Panc1 (cell line): Measurements from ENCODE around the gene KCNMA1. TPM values are rescaled to one million over a fixed set of nuclear protein-coding genes. Genes with fewer than 3 reads are reported as not detected.

Experiments
- ATAC-seq: fragments of 200-7000 bp; cut with Tn5 transposase; 2 replicates; pipeline ENCODE4 v1.9.1; 2020; ENCODE audit warnings: mild to moderate bottlenecking, moderate library complexity
- BruUV-seq: library from RNA; stranded (reverse); fragments of 400-500 nt; replicated peaks from 2 replicates; lab custom pipeline; 2021; lab: Mats Ljungman, UMichigan
- CTCF ChIA-PET: fragments of 300-600 bp; sonication (Branson Sonifier 250); formaldehyde crosslinking; loops from one replicate; lab custom pipeline; 2022; ENCODE audit warnings: antibody characterized with exemption; lab: Charles Lee
- POLR2A ChIA-PET: fragments of 300-600 bp; sonication (Branson Sonifier 250); formaldehyde crosslinking; loops from one replicate; lab custom pipeline; 2022; ENCODE audit warnings: antibody characterized with exemption; lab: Charles Lee
- DNase-seq: peaks from one replicate; pipeline ENCODE4 v3.0.0-alpha.2; 2010; ENCODE audit warnings: low read depth, low spot score
- H3K27ac ChIP-seq: 2 replicates; pipeline ENCODE4 v1.5.1; 2011; ENCODE audit warnings: mild to moderate bottlenecking, low read length, inconsistent platforms
- H3K27me3 ChIP-seq: fragments of 200-500 bp; sonication (Bioruptor generic); 2 replicates; pipeline ENCODE4 v1.6.0; 2014; ENCODE audit warnings: low read length, inconsistent platforms; ENCODE audit not compliant: control insufficient read depth, insufficient read depth
- H3K36me3 ChIP-seq: fragments of 200-500 bp; sonication (Bioruptor generic); 2 replicates; pipeline ENCODE4 v1.5.1; 2014; ENCODE audit warnings: inconsistent platforms, mild to moderate bottlenecking, low read length, moderate library complexity; ENCODE audit not compliant: control insufficient read depth, insufficient read depth
- H3K4me1 ChIP-seq: 2 replicates; pipeline ENCODE4 v1.5.1; 2011; ENCODE audit warnings: inconsistent platforms, mild to moderate bottlenecking, low read length, moderate library complexity; ENCODE audit not compliant: control insufficient read depth, insufficient read depth
- H3K4me3 ChIP-seq, 2 experiments: 2 replicates each; pipeline ENCODE4 v1.5.1; 2011 to 2012; ENCODE audit warnings: low read depth in 2 of 2, low read length in 2 of 2, mild to moderate bottlenecking in 2 of 2, inconsistent platforms in 1 of 2, moderate library complexity in 1 of 2
- H3K9me3 ChIP-seq: fragments of 200-500 bp; sonication (Bioruptor generic); 2 replicates; pipeline ENCODE4 v1.5.1; 2014; ENCODE audit warnings: low read depth, mild to moderate bottlenecking, inconsistent platforms, low read length, moderate library complexity; ENCODE audit not compliant: control insufficient read depth, insufficient read depth
- CTCF ChIP-seq: fragments of 450-650 bp; IDR thresholded peaks from 2 replicates; pipeline ENCODE4 v1.5.1; 2017; ENCODE audit warnings: mild to moderate bottlenecking
- POLR2AphosphoS5 ChIP-seq: IDR thresholded peaks from 2 replicates; pipeline ENCODE4 v1.6.1; 2012; ENCODE audit warnings: mild to moderate bottlenecking, low read depth, low read length, moderate library complexity
- REST ChIP-seq, 2 experiments: IDR thresholded peaks; 2 replicates each; pipeline ENCODE4 v1.6.1; 2011 to 2012; ENCODE audit warnings: low read depth in 2 of 2, control low read depth in 1 of 2, low read length in 1 of 2, mild to moderate bottlenecking in 1 of 2, moderate library complexity in 1 of 2; ENCODE audit not compliant: insufficient read depth in 1 of 2
- SIN3A ChIP-seq: IDR thresholded peaks from 2 replicates; pipeline ENCODE4 v1.6.1; 2012; ENCODE audit warnings: low read depth, mild to moderate bottlenecking, low read length, moderate library complexity, borderline replicate concordance; ENCODE audit not compliant: insufficient read depth
- TCF7L2 ChIP-seq: IDR thresholded peaks from 2 replicates; pipeline ENCODE4 v1.6.1; 2011; ENCODE audit warnings: mild to moderate bottlenecking, low read depth, low read length, inconsistent platforms
- in situ Hi-C: cut with HindIII; loops from 2 replicates; pipeline ENCODE4 v1.10.0; 2016; ENCODE audit warnings: low sequenced_read_pairs, low pct_unique_long_range_greater_than_20kb
- intact Hi-C: fragments of 100-400 bp; cut with micrococcal nuclease; formaldehyde crosslinking; loops from one replicate; pipeline ENCODE4 v1.10.0; 2022; ENCODE audit not compliant: unreplicated experiment
- total RNA-seq: library from RNA; stranded (reverse); gene quantifications from one replicate; pipeline ENCODE4 v1.2.1, GENCODE V29; 2021; ENCODE audit not compliant: unreplicated experiment

Gene KCNMA1
- total RNA-seq, 1 experiment from 2014 or later: 91.9 TPM

GRCh38 chr10:77409697-77410471 is 227.7 kb downstream of the KCNMA1 start:
- intact Hi-C loops (no loop called here), in situ Hi-C loops (no loop called here)
- no TSS peak for BruUV-seq
- Histone ChIP-seq H3K36me3 (no peaks in the 10 kb centered on the region), H3K9me3 (no peaks in the 10 kb centered on the region), H3K4me1 (peaks cover 63% of the 10 kb centered on the region), H3K4me3 (no peak overlapping the region), H3K27me3 (no peaks in the 10 kb centered on the region), H3K27ac (no peak overlapping the region)
- no peak for DNase-seq
- ATAC-seq: no peak
- TF ChIP-seq POLR2AphosphoS5 (no peak), CTCF (no peak), REST (IDR thresholded peaks at IDR 0.05; ENCODE audit: insufficient read depth in 1 of 2, low read depth in 2 of 2, low read length in 1 of 2) (no peak)
- CTCF ChIA-PET: no interaction called here
- POLR2A ChIA-PET: no interaction called here

- intact Hi-C loops (no loop called here), in situ Hi-C loops (no loop called here)
- no peaks in the 10 kb centered on the region for H3K27me3 ChIP-seq
- peaks cover 55% of the 10 kb centered on the region for H3K4me1 ChIP-seq
- H3K36me3 ChIP-seq: no peaks in the 10 kb centered on the region
- ChIA-PET CTCF (no interaction called here), POLR2A (no interaction called here)
- no peak overlapping the region for H3K4me3 ChIP-seq
- TF ChIP-seq SIN3A (no peak), TCF7L2 (no peak), CTCF (no peak), POLR2AphosphoS5 (no peak), REST (IDR thresholded peaks at IDR 0.05; ENCODE audit: insufficient read depth in 1 of 2, low read depth in 2 of 2, low read length in 1 of 2) (no peak)
- H3K27ac ChIP-seq: 0 out of 2 replicates have a peak overlapping the region, but pooled peaks have one; percentile 9
- DNase-seq: no peak
- no peak for ATAC-seq
- no peaks in the 10 kb centered on the region for H3K9me3 ChIP-seq
- no TSS peak for BruUV-seq
Measured at GRCh38 chr10:77408259-77408658, 229.3 kb downstream of the KCNMA1 start.
